ENCODE data around the gene RPS6KA2.

The RPS6KA2 gene

GRCh38 chr6:166633732-166634535, 6.9 kb upstream of the RPS6KA2 start:
- no peak for DNase-seq

- no peak for DNase-seq
Measured at GRCh38 chr6:166632731-166633130, 5.7 kb upstream of the RPS6KA2 start.

DNA sequence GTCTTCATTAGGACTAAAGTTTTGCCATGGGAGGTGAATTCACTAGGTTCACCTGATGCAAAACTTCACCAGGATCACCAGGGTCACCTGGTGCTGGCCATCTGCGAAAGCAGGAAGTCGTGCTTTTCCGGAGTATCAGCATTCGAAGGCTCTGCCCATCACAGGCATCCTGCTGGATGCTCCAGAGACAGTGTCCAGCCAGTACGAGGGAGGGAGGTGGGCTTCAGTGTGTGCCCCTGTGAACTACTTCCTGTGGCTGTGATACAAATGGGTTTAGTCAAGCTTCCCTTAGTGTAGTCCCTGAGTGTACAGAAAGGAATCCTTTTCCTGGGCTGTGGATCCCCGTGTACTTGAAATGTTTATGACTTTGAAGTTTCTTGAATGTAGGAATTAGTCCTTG, 3.4 kb upstream of the RPS6KA2 start:
- DNase-seq, result no peak

- DNase-seq, result no peak
Measured at GRCh38 chr6:166629628-166630027, 2.6 kb upstream of the RPS6KA2 start.

DNA sequence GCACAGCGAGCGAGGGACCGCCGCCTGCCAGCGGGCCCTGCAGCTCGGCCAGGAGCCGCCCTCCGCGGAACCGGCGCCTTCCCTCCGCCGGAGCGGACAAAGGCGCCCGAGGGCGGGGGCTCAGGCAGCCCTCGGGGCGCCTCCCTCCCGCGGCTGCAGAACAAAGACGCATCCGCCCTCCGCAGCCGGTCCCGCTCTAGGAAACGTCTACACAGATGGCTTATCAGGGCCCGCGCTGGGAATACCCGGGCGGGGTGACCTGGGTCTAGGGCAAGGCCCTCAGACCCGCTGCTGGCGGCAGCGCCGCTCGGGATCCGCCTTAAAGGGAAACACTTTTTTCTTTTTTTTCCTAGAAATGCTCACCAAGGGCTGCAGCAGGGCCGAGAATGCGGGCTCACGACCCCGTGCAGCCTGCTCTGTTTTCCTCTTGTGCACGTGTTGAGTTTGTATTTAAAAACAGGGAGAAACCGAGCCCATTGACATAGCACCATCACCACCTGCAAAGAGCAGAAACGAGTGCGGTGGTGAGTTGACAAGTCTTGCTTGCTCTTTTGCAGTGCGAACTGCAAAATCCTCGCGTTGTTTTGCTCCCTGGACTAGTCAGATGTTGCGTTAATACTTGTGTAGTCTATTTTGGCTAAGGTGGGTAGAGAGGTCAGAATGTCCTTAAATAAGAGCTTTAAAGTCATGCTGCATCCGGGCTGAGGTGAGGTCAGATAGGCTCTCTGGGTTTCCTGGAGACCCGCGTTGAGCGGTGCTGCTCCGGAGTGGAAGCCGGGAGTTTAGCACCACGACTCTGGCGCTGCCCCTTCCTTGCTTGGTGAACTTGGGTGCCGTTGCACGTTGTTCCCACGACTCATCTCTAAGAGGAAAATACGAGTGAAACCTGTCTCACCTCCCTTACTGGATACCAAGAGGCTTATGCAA, 1.1 kb upstream of the RPS6KA2 start:
- DNase-seq, result peak; percentile 43 to 57

GRCh38 chr6:166626177-166627032, 646 bp downstream of the RPS6KA2 start:
- peak; percentile 16 to 24 for DNase-seq

GRCh38 chr6:166625356-166625755, 1.7 kb downstream of the RPS6KA2 start:
- DNase-seq, result no peak

DNA sequence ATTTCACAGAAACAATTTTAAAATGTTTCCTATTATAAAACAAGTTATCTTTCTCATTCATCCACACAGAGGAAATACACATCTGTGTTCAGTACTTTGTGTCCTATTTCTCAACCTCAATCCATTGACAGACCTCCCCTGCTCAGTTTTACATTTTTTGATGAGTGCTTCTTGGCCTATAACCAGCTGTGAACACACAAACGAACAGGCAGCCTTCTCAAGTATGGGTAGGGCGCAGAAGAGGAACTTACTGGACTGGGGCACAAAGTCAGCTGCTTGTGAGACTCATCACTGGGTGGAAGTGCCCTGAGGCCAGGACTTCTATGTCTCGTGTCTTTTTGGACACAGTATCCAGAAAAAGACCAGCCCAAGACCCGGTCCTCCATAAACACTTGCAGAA, 2.8 kb downstream of the RPS6KA2 start:
- DNase-seq, result no peak

DNA sequence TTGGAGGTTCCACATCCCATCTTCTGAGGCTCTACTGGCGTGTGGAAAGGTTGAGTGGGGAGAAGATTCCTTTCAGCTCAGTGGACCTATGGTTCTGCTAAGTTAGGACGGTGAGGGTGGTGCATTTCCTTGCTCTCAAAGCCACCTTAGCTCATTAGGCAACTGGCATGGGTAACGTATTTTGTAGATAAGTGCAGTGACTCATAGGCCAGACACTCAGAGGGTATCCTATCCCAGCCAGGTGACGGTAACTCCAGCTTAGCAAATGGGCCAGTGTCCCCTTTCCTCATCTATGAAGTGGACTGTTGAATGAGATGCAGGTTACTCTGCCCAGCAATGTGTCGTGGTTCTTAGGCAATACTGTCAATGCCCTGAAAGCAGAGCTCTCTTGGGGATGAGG, 3.7 kb downstream of the RPS6KA2 start:
- DNase-seq, result no peak

DNA sequence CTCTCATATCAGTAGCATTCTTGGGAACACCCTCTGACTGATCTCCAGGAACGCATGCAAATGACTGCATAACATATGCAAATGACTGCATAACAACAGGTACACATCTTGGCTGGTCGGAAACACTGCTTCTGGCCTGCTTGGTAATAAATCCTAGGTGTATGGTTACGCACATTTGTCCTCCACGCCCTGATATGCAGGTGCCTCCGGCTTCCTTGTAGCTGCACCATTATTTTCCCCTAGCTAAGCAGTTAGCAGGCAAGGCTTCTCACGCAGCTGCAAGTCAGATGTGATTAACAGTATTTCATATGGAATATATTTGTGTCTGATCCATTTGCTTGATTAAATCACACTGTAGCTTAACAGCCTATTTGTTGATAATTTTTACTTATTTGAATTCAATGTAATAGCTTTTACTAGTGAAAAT, 5.9 kb downstream of the RPS6KA2 start:
- DNase-seq, result no peak

GRCh38 chr6:166620478-166621113, 6.5 kb downstream of the RPS6KA2 start:
- no peak for DNase-seq

- no peak for DNase-seq
Measured at GRCh38 chr6:166619912-166620311, 7.1 kb downstream of the RPS6KA2 start.

DNA sequence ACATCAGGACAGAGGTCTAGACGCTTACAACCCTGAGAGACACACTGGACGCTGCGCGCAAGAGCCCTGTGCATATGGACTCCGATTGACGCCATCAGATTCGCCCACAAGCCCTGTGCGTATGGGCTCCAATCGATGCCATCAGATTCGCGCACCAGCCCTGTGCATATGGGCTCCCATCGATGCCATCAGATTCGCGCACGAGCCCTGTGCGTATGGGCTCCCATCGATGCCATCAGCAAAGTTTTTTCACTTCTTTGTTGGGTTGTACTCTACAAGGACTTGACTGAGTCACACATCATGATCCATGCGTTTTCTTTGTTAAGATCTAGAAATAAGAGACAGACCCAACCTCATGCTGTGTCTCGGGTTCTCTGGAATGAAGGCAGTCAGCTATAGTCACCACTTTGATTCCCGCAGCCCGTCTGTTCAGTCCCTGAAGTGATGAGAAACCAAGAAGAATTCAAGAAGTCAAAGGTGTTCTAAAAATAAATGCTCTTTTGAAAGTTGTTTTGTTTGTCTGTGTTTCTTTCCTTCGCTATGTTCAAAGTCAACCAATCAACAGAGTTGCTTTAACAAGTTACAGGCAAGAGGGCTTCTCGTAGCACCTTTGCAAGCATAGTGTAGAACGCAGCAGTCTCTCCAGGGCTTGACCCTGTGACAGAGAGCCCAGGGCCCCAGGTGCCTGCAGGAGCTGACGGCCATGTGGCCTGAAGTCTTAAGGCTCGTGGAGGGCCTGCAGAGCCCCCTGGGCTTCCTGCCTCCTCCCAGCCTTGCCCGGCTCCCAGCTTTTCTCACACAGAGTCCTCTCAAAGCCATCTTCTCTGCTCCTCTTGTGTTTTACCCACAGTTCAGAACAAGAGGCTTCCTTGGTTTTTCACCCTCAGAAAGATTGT, 7.9 kb downstream of the RPS6KA2 start:
- no peak for DNase-seq

DNA sequence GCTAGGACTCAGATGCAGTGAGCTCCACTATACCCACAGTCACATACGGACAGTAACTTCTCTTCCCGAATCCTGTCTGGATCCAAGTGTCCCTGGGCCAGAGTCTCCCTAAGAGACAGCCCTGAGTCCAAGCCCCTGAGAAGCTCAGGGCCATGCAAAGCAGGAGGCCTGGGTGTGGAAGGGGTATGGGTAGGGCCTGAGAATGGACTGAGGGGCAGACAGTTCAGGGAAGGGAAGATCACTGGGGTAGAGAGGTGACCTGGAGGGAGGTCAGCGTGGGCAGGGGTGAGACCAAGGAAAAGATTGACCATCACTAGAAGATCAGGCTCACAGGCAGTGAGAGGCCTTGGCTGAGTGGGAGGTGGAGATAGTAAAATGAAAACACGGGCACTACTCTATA, 8.8 kb downstream of the RPS6KA2 start:
- DNase-seq, result no peak

DNA sequence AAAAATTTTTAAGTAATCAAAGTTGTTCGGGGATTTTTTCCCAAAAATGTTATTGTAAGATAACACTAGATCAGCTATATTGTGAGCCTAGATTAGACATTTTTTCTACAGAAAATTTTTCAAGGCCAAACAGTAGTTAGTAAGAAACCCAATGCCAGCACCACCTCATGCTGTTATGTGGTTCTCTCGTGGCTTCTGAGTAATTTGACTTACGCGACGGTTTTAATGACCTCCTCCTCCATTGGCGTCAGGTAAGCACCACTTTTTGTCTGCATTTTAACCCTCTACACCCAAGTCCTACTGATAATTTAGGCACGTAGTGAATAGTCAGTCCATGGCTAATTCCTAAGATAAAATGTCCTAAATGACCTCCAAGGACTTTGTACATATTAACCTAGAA, 9.7 kb downstream of the RPS6KA2 start:
- DNase-seq, result no peak

DNA sequence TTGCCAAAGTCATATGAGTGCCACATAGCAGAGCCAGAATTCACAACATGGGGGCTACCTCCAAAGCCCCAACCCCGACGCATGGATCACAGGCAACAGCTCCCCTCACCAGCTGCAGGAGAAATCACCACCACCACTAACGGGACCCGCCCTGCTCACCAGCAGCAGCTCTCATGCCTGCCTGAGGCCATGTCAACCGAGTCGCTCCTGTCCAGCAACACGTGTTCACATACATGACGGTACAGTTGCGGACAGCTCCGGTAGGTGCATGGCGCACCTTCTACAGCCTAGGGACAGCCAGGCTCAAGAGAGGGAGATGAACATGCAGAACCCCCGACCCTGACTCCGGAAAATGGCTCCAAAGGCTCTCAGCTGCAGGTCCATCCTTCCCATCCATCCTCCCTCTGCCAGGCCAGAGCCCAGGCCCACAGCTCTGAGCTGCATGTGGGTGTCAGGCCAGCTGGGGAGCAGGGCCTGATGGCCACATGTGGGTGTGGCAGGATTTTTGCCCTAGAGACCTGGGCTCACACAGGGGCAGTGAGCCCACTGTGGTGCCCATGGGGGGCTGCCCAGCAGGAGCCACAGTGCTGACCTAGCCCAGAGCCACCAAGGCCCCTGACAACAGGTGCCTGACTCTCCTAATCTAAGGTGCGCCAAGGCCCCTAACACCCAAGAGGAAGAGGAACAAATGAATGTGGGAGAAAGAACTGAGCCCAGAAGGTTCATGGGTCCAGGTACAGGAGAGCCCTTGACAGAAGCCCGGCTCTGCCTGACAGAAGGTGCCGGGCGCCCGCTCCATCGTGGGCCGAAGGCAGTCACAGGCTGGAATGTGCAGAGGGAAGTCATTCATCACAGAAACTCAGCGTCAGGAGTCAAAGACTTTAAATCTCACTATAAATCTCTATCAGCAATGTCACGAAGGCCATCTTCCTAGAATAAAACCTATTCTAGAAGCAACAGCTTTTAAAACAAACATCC, 10.5 kb downstream of the RPS6KA2 start:
- DNase-seq, result no peak

DNA sequence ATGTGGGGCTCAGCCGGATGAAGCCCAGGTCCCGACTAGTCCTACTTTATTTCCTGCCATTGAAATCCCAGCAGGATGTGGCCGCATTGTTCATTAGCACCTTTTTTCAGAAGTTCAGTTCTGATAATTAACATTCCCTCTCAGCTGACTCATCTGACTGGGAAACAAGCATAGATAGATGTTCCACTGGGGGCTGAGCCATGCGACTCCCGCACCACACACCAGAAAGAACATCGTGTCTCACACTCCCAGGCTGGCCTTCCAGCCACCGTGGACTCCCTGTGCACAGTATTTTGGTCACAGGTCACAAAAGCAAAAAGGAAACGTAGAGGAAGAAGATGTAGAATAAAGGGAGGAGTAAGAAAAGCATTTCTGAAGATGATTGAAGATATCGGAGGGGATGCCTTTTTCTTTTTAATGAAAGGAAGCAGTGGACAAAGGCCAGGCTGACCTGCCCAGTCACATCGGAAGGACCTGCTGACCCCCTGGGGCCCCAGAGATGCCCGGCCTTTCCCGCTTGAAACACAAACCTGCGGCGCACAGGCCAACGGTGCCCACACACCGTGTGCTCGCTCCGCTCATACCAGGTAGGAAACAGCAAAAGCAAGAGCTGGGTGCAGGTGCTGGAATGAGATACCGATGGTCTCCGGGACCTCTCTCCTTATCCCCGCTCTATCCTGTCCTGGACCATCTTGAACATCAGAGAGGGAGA, 11.8 kb downstream of the RPS6KA2 start:
- no peak for DNase-seq

DNA sequence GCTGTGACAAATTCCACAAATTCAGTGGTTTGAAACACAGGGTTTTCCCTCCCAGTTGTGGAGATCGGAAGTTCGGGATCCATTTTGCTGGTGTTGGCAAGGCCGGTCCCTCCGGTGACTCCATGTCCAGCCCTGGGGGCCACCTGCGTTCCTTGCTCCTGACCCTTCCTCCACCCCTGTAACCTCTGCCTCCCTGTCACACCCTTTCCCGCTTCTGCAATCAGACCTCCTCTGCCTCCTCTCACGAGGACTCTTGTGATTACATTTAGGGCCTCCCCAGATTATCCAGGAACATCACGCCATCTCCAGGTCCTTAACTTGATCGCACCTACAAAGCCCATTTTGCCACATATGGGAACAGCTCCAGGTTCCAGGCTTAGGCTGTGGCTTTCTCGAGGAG, 12.5 kb downstream of the RPS6KA2 start:
- DNase-seq, result no peak

GRCh38 chr6:166614171-166614583, 12.9 kb downstream of the RPS6KA2 start:
- DNase-seq, result no peak

Measured in activated CD4-positive, alpha-beta T cell treated with anti-CD3 and anti-CD28 coated beads, Interleukin-2, amount 50 U/mL, for 48 hours (primary cell).